DND-41 (cell line): Measurements from ENCODE around the gene YIPF1.
A peak's percentile ranks its signal among the peaks of the same experiment; 100 is the strongest.

ENCODE experiments used
- ATAC-seq: fragments of 200-7000 bp; cut with Tn5 transposase; 3 replicates; pipeline ENCODE4 v1.9.1; 2021; ENCODE audit warnings: low read depth; ENCODE audit not compliant: insufficient read depth
- DNase-seq: peaks from one replicate; pipeline ENCODE4 v3.0.0-alpha.2; 2020
- H2AFZ ChIP-seq: 2 replicates; pipeline ENCODE4 v1.6.0; 2012; ENCODE audit warnings: low read depth, low read length
- H3K27ac ChIP-seq: 2 replicates; pipeline ENCODE4 v1.5.1; 2012; ENCODE audit warnings: low read length, inconsistent platforms
- H3K27me3 ChIP-seq: fragments of 200-600 bp; sonication (generic); 2 replicates; pipeline ENCODE4 v1.6.0; 2012; ENCODE audit warnings: low read length, mild to moderate bottlenecking, inconsistent platforms; ENCODE audit not compliant: insufficient read depth, poor library complexity
- H3K36me3 ChIP-seq: 2 replicates; pipeline ENCODE4 v1.5.1; 2012; ENCODE audit warnings: low read length, inconsistent platforms; ENCODE audit not compliant: insufficient read depth
- H3K4me1 ChIP-seq: 2 replicates; pipeline ENCODE4 v1.5.1; 2012; ENCODE audit warnings: mild to moderate bottlenecking, low read length; ENCODE audit not compliant: insufficient read depth
- H3K4me2 ChIP-seq: 2 replicates; pipeline ENCODE4 v1.6.0; 2012; ENCODE audit warnings: mild to moderate bottlenecking, moderate library complexity, low read length, inconsistent platforms; ENCODE audit not compliant: insufficient read depth
- H3K4me3 ChIP-seq, 2 experiments: fragments of 200-600 bp in 1 of 2; shearing (Covaris generic) in 1 of 2; 2 replicates each; pipeline ENCODE4 v1.5.1; 2012 to 2016; ENCODE audit warnings: inconsistent platforms in 2 of 2, low read length in 2 of 2, mild to moderate bottlenecking in 2 of 2, low read depth in 1 of 2, moderate library complexity in 1 of 2
- H3K79me2 ChIP-seq: 2 replicates; pipeline ENCODE4 v1.6.0; 2012; ENCODE audit warnings: low read length, inconsistent platforms; ENCODE audit not compliant: insufficient read depth
- H3K9ac ChIP-seq: 2 replicates; pipeline ENCODE4 v1.6.0; 2012; ENCODE audit warnings: low read depth, mild to moderate bottlenecking, inconsistent platforms, low read length, moderate library complexity
- H3K9me3 ChIP-seq: 2 replicates; pipeline ENCODE4 v1.5.1; 2012; ENCODE audit warnings: low read length, moderate library complexity, mild to moderate bottlenecking, inconsistent platforms; ENCODE audit not compliant: insufficient read depth, severe bottlenecking
- H4K20me1 ChIP-seq: 2 replicates; pipeline ENCODE4 v1.6.0; 2012; ENCODE audit warnings: low read length; ENCODE audit not compliant: insufficient read depth
- CTCF ChIP-seq: IDR thresholded peaks from 2 replicates; pipeline ENCODE4 v1.5.1; 2012; ENCODE audit warnings: borderline replicate concordance, low read length, moderate library complexity, mild to moderate bottlenecking; ENCODE audit not compliant: poor library complexity, severe bottlenecking; ENCODE audit errors: extremely low read depth
- EZH2 ChIP-seq: IDR thresholded peaks from 3 replicates; pipeline ENCODE4 v1.6.1; 2012; ENCODE audit warnings: borderline replicate concordance, low read depth, mild to moderate bottlenecking, moderate library complexity, low read length, inconsistent platforms; ENCODE audit not compliant: severe bottlenecking

Gene YIPF1

DNA sequence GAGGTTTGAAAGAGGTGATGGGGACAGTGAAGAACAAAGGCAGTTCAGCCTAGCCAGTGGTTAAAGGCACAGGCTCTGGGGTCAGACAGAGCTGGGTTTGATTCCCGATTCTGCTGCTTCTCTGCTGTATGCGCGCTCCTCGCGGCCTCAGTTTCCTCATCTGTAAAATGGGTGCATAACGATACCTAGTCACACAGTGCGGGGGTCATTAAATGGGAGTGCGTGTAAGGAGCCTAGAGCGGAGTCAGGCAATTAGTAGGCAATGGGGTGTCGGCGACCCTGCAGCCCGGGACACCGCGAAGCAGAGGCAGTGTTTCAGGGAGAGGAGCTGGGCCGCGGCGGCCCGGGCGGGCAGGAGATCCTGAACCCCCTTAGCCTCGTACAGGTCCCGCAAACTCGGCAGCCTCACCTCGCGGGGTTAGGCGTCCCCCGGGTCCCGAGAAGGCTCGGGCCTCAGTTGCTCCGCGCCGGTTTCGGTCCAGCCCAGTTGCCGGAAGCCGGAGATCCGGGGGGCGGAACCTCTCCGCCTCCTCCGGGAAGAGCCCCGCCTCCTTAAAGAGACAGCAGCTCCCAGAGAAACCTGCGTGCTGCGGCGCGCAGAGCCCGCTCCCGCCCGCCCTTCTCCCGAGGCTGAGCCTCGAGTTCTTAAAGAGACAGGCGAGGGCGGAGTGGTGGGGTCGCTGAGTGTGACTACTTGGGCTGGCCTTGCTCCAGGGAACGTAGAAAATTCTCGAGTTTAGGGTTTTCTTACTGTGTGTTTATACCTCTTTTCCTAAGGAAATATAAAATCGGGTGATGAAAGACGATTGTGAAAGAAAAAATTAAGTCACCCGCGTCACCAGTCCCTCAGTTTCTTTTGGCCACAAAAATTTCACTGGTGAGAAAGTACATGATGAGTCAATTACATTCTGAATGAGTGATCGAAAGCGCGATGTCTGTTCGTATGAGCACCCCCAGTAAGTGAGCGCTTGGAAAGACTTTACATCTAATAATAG lies at the start of gene YIPF1:
YIPF1 (minus strand) TSS at position 494 of the 995 bp plus-strand sequence. CDS start 860 bp downstream, outside the sequence.
- H3K27me3 ChIP-seq = no peaks in the 10 kb centered on the region
- peak; percentile 100 for ATAC-seq
- H3K36me3 ChIP-seq = peaks cover 3% of the 10 kb centered on the region
- H3K27ac ChIP-seq = peak within 1 kb of the TSS; percentile 79
- H4K20me1 ChIP-seq = no peaks in the 10 kb centered on the region
- H3K9ac ChIP-seq = peak within 1 kb of the TSS; percentile 71
- TF ChIP-seq EZH2 = no peak
- no peak for TF ChIP-seq CTCF
- peak within 1 kb of the TSS; percentile 89 for H2AFZ ChIP-seq
- peak within 1 kb of the TSS; percentile 81 to 98 for H3K4me3 ChIP-seq
- H3K79me2 ChIP-seq = peaks cover 6% of the 10 kb centered on the region
- peak within 1 kb of the TSS; percentile 95 for H3K4me2 ChIP-seq
- peaks cover 23% of the 10 kb centered on the region for H3K4me1 ChIP-seq
- peak; percentile 92 for DNase-seq
- no peaks in the 10 kb centered on the region for H3K9me3 ChIP-seq

GRCh38 chr1:53938136-53938830 lies 48.7 kb upstream of the YIPF1 start:
- no peaks in the 10 kb centered on the region for H3K27me3 ChIP-seq
- H3K4me3 ChIP-seq = no peak overlapping the region
- H4K20me1 ChIP-seq = no peaks in the 10 kb centered on the region
- H3K4me1 ChIP-seq = peaks cover 23% of the 10 kb centered on the region
- no peak overlapping the region for H3K9ac ChIP-seq
- H3K79me2 ChIP-seq = peaks cover 68% of the 10 kb centered on the region
- peaks cover 56% of the 10 kb centered on the region for H3K36me3 ChIP-seq
- H3K27ac ChIP-seq = no peak overlapping the region
- H3K9me3 ChIP-seq = peaks cover 12% of the 10 kb centered on the region
- no peak overlapping the region for H3K4me2 ChIP-seq
- H2AFZ ChIP-seq = no peak overlapping the region
- ATAC-seq (no peak), DNase-seq (no peak)
- TF ChIP-seq CTCF (no peak), EZH2 (no peak)

DNA sequence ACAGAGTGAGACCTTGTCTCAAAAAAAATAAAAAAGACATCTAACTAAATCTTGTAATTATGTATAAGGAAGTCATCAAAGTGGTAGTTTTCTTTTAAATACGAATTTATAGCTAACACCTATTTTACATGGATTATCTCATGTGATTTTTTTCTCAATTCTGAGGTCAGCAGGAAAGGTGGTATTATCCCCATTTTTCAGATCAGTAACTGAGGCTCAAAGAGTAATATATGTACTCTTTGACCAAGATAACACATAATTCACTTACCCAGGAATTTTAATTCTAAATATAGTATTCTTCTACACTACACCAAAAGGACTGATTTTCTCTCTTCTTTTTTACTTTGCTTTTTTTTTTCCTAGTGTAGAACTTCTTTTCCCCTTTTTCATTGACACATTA lies 46.8 kb upstream of the YIPF1 start:
- H4K20me1 ChIP-seq = no peaks in the 10 kb centered on the region
- H3K4me3 ChIP-seq = no peak overlapping the region
- no peak overlapping the region for H3K4me2 ChIP-seq
- no peaks in the 10 kb centered on the region for H3K27me3 ChIP-seq
- no peak overlapping the region for H2AFZ ChIP-seq
- H3K4me1 ChIP-seq = peaks cover 8% of the 10 kb centered on the region
- no peak overlapping the region for H3K9ac ChIP-seq
- H3K9me3 ChIP-seq = peaks cover 15% of the 10 kb centered on the region
- H3K36me3 ChIP-seq = peaks cover 62% of the 10 kb centered on the region
- H3K27ac ChIP-seq = no peak overlapping the region
- ATAC-seq (no peak), DNase-seq (no peak)
- H3K79me2 ChIP-seq = peaks cover 54% of the 10 kb centered on the region
- TF ChIP-seq EZH2 (no peak), CTCF (no peak)
